VCaP (cell line): ENCODE data around the gene CAMK2A.
"Not testable (repeated sequence)": the region's sequence is repeated elsewhere in the genome, so short reads cannot be mapped to it uniquely, and the experiment has no call there.

Experiments used
- H3K27ac ChIP-seq: fragments of 450-650 bp; 2 replicates; pipeline ENCODE4 v1.5.1; 2017
- TF ChIP-seq, protein P1 (sequence below): fragments of 450-650 bp; conservative IDR thresholded peaks from 2 replicates; pipeline ENCODE4 v1.5.1; 2017; ENCODE audit warnings: mild to moderate bottlenecking, moderate library complexity

Gene CAMK2A

GRCh38 chr5:150236981-150237754 lies 52.4 kb downstream of the CAMK2A start:
- TF ChIP-seq, protein P1, sequence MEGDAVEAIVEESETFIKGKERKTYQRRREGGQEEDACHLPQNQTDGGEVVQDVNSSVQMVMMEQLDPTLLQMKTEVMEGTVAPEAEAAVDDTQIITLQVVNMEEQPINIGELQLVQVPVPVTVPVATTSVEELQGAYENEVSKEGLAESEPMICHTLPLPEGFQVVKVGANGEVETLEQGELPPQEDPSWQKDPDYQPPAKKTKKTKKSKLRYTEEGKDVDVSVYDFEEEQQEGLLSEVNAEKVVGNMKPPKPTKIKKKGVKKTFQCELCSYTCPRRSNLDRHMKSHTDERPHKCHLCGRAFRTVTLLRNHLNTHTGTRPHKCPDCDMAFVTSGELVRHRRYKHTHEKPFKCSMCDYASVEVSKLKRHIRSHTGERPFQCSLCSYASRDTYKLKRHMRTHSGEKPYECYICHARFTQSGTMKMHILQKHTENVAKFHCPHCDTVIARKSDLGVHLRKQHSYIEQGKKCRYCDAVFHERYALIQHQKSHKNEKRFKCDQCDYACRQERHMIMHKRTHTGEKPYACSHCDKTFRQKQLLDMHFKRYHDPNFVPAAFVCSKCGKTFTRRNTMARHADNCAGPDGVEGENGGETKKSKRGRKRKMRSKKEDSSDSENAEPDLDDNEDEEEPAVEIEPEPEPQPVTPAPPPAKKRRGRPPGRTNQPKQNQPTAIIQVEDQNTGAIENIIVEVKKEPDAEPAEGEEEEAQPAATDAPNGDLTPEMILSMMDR, result no peak
- no peak overlapping the region for H3K27ac ChIP-seq

GRCh38 chr5:150236313-150236712 lies 53.3 kb downstream of the CAMK2A start:
- TF ChIP-seq, protein P1, result no peak
- H3K27ac ChIP-seq, result no peak overlapping the region

DNA sequence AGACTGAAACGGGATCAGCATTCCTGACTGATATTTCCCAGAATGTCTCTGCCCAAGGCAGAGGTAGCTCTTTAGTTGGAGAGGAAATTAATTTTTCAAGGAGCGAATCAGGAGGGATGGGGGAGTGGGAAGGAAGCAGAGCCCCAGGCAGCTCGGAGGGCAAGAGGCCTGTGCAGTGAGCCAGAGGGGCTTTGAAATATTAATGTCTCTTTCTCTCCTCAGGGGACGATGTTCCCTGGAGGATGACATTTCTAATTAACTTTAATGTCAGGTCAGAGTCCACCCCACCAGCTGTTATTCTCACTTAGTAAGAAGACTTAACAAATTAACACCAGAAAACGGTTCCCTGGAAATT lies 54.1 kb downstream of the CAMK2A start:
- no peak overlapping the region for H3K27ac ChIP-seq
- TF ChIP-seq, protein P1, result no peak

DNA sequence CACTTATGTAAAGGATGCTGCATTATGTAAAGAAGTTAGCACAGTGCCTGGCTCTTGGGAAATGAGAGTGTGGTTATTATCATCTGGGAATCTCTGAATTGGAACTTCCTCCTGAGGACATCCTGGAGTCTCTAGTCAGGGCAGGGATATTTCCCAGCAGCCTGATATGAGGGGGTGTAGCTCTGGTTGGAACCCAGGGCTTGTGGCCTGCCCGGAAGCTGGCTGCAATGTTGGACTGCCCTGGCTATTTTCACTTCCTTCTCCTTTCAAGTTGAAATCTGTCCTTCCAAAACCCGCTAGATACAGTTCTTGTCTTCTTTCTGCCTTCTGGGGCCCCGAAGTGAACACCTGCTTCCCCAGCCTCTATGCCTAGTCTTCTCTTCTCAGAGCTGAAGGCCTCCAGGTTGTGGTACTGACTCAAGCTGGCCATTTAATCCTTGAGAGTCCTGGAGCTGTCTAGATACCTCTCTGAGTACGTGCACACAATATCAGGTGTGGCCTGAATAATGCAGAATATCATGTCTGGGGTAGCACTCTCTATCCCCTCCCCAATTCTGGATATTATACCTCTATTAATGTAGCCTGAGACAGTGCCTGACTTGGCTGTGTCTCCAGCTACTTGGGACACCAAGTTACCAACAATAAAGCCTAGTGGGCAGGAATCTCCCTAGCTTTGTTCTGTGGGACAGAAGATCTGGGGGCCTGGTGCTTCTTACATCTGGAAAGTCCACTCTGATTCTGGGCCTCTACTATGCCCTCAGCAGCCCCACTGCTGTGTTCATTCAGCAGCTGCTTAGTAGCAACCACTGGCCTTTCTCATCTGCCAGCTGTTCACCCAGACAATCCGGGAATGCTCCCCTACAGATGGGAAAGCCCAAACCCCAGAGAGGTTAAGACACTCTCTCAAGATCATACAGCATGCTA lies 54.7 kb downstream of the CAMK2A start:
- no peak overlapping the region for H3K27ac ChIP-seq
- TF ChIP-seq, protein P1, result no peak

GRCh38 chr5:150233706-150234105 lies 55.9 kb downstream of the CAMK2A start:
- not testable (repeated sequence) for H3K27ac ChIP-seq

GRCh38 chr5:150230842-150231241 lies 58.7 kb downstream of the CAMK2A start:
- no peak overlapping the region for H3K27ac ChIP-seq
- TF ChIP-seq, protein P1, result no peak

- TF ChIP-seq, protein P1, result no peak
- no peak overlapping the region for H3K27ac ChIP-seq
Measured at GRCh38 chr5:150229571-150229970, 60.0 kb downstream of the CAMK2A start.
